Activated CD4-positive, alpha-beta T cell treated with anti-CD3 and anti-CD28 coated beads for 4 hours (primary cell): ENCODE measurements around the gene DPP6.
"Not testable (repeated sequence)": the region's sequence is repeated elsewhere in the genome, so short reads cannot be mapped to it uniquely, and the experiment has no call there.

Experiments used
- DNase-seq, 2 donors: peaks; one replicate each; pipeline ENCODE4 v3.0.0-alpha.2; 2020

Gene DPP6

DNA sequence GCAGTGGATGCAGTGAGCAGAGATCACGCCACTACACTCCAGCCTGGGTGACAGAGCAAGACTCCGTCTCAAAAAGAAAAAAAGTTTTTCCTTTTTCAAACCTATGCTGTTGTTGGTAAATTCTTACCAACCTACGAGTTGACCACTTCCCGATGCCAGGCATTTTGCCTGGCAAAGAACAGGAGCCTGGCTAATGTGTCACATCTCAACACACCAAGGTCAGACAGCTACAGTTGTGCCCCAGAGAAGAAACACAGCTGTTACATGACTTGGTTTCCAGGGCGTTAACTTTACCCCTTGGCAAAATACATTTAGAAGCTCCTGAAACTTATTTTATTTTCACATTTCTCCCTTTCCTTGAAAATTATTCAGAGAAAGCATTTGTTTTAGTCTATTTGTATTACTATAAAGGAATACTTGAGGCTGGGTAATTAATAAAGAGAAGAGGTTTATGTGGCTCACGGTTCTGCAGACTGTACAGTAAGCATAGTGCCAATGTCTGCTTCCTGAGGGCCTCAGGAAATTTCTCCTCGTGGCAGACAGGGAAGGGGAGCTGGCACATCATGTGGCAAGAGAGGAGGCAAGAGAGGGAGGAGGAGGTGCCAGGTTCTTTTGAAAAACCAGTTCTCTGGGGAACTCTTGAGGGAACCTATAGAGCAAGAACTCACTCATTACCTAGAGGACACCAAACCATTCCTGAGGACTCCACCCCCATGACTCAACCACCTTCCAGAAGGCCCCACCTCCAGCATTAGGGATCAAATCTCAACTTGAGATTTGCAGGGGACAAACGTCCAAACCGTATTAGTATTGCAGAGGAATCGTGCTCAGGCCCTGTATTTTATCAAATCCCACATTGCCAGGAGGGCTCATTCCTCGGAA, 867.4 kb downstream of the DPP6 start:
- no peak for DNase-seq

DNA sequence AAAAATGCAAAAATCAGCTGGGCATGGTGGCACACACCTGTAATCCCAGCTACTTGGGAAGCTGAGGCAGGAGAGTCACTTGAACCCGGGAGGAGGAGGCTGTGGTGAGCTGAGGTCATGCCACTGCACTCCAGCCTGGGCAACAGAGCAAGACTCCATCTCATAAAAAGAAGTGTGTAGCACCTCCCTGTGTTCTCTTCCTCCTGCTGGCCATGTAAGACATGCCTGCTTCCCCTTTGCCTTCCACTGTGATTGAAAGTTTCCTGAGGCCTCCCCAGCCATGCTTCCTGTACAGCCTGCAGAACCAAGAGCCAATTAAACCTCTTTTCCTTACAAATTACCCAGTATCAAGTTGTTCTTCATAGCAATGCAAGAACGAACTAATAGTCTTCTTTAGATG, 870.3 kb downstream of the DPP6 start:
- not testable (repeated sequence) for DNase-seq

DNA sequence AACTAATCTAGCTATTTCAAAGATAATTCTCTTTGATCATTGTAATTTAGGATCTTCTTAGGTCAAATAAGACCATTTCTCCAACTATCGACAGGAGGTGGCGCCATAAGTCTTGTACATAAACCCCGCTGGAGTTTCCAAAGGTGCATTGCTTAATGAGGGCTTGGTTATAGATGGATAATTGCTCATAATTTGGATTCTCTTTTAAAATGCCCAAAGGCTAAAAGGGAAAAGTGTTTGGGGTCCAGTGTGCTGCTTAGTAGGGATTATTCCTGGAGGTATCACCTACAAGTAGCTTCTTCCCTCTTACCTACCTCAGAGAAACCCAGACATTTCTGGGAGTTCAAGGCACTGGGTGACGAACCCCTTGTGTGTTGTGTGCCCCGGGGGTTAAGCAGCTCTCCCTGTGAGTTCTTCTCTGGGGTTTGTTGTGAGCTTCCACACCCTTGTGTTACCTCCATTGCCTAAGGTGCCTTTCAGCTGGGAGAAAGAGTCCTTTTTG, 875.5 kb downstream of the DPP6 start:
- DNase-seq, result peak; percentile 78 to 84

DNA sequence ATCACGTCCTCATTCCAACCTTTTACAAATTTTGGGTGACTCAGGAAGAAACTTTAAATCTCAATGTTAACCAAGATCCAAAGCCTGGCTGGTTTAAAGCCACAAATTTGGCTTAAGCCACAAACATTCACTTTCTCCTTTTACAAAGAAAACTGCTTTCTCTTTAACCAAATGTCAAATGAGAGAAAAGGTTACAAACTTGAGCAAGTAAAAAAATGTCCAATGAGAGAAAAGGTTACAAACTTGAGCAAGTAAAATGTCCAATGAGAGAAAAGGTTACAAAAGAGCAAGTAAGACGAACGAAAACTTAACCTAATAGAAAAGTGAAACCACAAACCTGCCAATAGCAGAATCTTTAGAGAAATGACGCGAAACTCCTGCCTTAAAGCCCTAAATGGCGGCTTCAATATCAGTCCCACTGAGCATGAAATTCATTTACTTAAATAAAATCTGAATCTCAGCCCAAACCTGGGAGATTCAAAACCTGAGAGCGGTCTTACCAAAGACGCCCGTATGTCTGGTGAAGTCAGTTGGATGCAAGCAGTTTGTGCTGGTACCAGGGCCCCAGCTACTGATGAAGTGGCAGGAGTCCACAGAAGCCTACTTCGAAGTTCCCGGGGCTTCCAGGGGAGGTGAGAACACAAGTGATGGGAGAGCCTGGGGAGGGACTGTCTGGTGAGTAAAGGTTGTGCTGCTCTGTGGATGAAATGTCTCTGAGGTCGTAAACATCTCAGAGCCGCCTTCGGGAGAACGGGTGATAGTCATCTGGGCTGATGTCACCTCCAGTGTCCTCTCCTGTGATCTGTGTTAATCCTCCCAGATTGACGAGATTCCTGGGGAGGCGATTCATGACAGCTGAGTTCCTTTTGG, 876.2 kb downstream of the DPP6 start:
- DNase-seq, result peak; percentile 35 to 42

DNA sequence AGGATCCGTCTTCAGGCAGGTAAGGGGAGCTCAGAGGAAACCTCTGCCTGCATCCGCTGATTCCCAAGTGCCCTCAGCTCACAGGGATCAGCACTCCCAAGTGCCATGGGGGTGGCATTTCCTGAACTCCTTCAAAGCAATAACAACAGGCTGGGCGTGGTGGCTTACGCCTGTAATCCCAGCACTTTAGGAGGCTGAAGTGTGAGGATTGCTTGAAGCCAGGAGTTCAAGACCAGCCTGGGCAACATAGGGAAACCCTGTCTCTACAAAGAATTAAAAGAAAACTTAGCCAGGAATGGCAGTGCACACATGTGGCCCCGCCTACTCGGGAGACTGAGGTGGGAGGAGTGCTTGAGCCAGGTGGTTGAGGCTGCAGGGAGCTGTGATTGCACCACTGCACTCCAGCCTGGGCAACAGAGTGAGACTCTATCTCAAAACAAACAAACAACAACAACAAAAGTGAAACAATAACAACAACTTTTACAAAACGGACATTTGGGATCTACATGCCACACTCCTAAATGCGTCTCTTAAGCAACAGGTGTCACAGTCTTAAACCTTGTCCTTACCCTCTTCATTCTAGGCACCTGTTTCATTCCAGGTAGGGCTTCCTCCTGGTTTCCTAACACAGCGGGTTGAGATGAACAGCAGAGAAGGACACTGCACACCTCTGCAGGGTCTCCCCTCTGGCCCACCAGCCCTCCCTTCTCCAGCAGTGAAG, 877.0 kb downstream of the DPP6 start:
- DNase-seq, result no peak

DNA sequence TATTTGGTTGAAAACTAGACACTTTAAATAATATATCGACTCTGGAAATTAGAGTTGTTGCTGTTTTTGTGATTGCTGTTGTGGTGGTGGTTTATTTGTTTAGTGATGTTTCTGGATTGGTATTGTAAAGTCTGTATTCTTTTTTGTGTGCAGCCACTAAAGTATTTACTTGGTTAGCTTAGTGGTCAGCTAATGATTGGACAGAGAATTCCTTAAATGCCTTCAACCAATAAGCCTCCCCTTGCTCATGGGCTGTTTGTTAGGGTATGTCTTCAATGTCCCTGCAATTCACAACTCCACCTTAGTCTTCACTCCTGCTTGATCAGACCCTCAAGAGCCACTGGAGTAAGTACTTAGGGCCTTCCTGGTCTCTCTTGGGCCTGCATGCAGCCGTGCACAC, 879.7 kb downstream of the DPP6 start:
- DNase-seq, result no peak

DNA sequence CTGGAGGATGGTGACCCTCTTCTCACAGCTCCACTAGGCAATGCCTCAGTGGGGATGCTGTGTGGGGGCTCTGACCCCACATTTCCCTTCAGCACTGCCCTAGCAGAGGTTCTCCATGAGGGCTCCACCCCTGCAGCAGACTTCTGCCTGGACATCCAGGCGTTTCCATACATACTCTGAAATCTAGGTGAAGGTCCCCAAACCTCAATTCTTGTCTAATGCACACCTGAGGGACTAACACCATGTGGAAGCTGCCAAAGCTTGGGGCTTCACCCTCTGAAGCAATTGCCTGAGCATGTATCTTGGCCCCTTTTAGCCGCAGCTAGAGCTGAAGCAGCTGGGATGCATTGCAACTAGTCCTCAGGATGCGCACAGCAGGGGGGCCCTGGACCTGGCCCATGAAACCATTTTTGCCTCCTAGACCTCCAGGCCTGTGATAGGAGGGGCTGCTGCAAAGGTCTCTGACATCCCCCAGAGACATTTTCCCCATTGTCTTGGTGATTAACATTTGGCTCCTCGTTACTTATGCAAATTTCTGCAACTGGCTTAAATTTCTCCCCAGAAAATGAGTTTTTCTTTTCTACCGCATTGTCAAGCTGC, 882.3 kb downstream of the DPP6 start:
- DNase-seq, result not testable (repeated sequence)

DNA sequence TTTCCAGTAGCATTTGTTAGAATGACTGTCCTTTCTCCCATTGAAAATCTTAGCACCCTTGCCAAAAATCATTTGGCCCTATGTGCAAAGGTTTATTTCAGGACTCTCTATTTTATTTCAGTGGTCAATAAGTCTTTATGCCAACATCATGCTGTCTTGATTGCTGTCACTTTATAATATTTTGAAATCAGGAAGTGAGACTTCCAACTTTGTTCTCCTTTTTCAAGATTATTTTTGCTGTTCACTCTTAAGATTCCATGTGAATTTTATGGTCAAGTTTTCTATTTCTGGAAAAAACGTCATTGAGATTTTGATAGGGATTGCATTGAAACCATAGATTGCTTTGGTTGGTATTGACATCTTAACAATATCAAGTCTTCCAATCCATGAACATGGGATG, 885.6 kb downstream of the DPP6 start:
- DNase-seq, result no peak

DNA sequence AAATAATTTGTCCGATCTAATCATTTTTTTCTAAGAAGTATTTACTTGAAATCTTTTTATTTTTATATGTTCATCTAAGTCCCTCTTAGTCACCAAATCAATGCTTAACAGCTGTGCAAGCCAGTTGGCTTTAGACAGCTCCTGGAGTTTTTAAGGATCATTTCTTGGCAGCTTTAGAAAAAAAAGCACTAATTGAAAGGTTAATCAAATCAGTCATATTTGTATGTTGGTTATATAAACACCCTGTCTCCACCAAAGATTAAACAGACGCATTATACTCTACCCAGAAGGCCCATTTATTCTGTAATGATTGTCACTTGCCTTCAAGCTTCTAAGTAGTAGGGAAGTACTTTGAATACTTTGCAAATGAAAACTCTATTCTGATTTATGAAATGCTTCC, 890.5 kb downstream of the DPP6 start:
- no peak for DNase-seq
